Skeletal muscle tissue (tissue), 4 donors: Measurements from ENCODE around the gene DIP2C. TPM values are rescaled to one million over a fixed set of nuclear protein-coding genes. Genes with fewer than 3 reads are reported as not detected.

Experiments used
- H3K27ac ChIP-seq: one replicate; pipeline ENCODE4 v1.7.0; 2013; ENCODE audit warnings: mild to moderate bottlenecking, low read depth, low read length, inconsistent platforms
- H3K27me3 ChIP-seq, 3 donors: one replicate each; pipeline ENCODE4 v1.7.0; 2013; ENCODE audit warnings: low read length in 3 of 3; ENCODE audit not compliant: control insufficient read depth in 3 of 3, insufficient read depth in 3 of 3
- H3K36me3 ChIP-seq, 3 donors: one replicate each; pipeline ENCODE4 v1.7.0; 2013; ENCODE audit warnings: low read length in 3 of 3; ENCODE audit not compliant: control insufficient read depth in 3 of 3, insufficient read depth in 3 of 3
- H3K4me1 ChIP-seq, 3 donors: one replicate each; pipeline ENCODE4 v1.7.0; 2013; ENCODE audit warnings: low read length in 3 of 3, mild to moderate bottlenecking in 3 of 3; ENCODE audit not compliant: control insufficient read depth in 3 of 3, insufficient read depth in 3 of 3
- H3K4me3 ChIP-seq, 3 donors: one replicate each; pipeline ENCODE4 v1.7.0; 2013; ENCODE audit warnings: low read length in 3 of 3
- H3K9ac ChIP-seq, 3 donors: one replicate each; pipeline ENCODE4 v1.7.0; 2013; ENCODE audit warnings: low read length in 3 of 3, mild to moderate bottlenecking in 3 of 3, moderate library complexity in 2 of 3, low read depth in 1 of 3
- H3K9me3 ChIP-seq, 3 donors: one replicate each; pipeline ENCODE4 v1.7.0; 2013; ENCODE audit warnings: low read length in 3 of 3; ENCODE audit not compliant: control insufficient read depth in 3 of 3
- total RNA-seq: library from RNA; depleted of rRNA; stranded (reverse); fragments of >200 nt; gene quantifications from one replicate; pipeline ENCODE4 v1.2.3, GENCODE V29; 2014
- donor health status: Osteomylitis.

DIP2C gene
- total RNA-seq, 1 donor from 2014 or later, result 18.8 TPM

- no peaks in the 10 kb centered on the region for H3K9me3 ChIP-seq
- H3K9ac ChIP-seq, result no peak overlapping the region
- H3K36me3 ChIP-seq, result peaks cover 13 to 23% (median 19%) of the 10 kb centered on the region in 3 donors
These were observed 296.2 kb downstream of the DIP2C start for GRCh38 chr10:393106-393745.

GRCh38 chr10:392705-393037, 296.8 kb downstream of the DIP2C start:
- no peak overlapping the region for H3K9ac ChIP-seq
- no peak overlapping the region for H3K27ac ChIP-seq
- no peaks in the 10 kb centered on the region for H3K27me3 ChIP-seq
- no peaks in the 10 kb centered on the region for H3K9me3 ChIP-seq
- no peak overlapping the region for H3K4me3 ChIP-seq
- H3K4me1 ChIP-seq, result peaks cover 3 to 37% (median 28%) of the 10 kb centered on the region in 3 donors
- peaks cover 15 to 24% (median 24%) of the 10 kb centered on the region in 3 donors for H3K36me3 ChIP-seq

More at GRCh38 chr10:393106-393745, 296.2 kb downstream of the DIP2C start:
- H3K4me3 ChIP-seq, result no peak overlapping the region
- H3K27me3 ChIP-seq, result no peaks in the 10 kb centered on the region
- H3K4me1 ChIP-seq, result peaks cover 3 to 36% (median 28%) of the 10 kb centered on the region in 3 donors
- H3K27ac ChIP-seq, result no peak overlapping the region

GRCh38 chr10:391847-392704, 297.4 kb downstream of the DIP2C start:
- Histone ChIP-seq H3K9ac (no peak overlapping the region), H3K27me3 (no peaks in the 10 kb centered on the region), H3K4me1 (peaks cover 3 to 36% (median 26%) of the 10 kb centered on the region in 3 donors), H3K36me3 (peaks cover 17 to 26% (median 26%) of the 10 kb centered on the region in 3 donors), H3K4me3 (no peak overlapping the region), H3K27ac (no peak overlapping the region), H3K9me3 (no peaks in the 10 kb centered on the region)

- H3K4me3 ChIP-seq, result no peak overlapping the region
- H3K36me3 ChIP-seq, result peaks cover 25 to 33% (median 31%) of the 10 kb centered on the region in 3 donors
- H3K9ac ChIP-seq, result peak overlapping the region in 1 of 3 donors; percentile 8
- no peak overlapping the region for H3K27ac ChIP-seq
- peaks cover 3 to 29% (median 22%) of the 10 kb centered on the region in 3 donors for H3K4me1 ChIP-seq
- H3K27me3 ChIP-seq, result no peaks in the 10 kb centered on the region
- H3K9me3 ChIP-seq, result no peaks in the 10 kb centered on the region
These were observed 298.2 kb downstream of the DIP2C start for GRCh38 chr10:391305-391704.

GRCh38 chr10:390449-391100, 298.9 kb downstream of the DIP2C start:
- H3K9ac ChIP-seq, result peak overlapping the region in 1 of 3 donors; percentile 8
- H3K9me3 ChIP-seq, result no peaks in the 10 kb centered on the region
- no peak overlapping the region for H3K27ac ChIP-seq
- H3K27me3 ChIP-seq, result no peaks in the 10 kb centered on the region
- H3K4me1 ChIP-seq, result peaks cover 3 to 21% (median 18%) of the 10 kb centered on the region in 3 donors
- peaks cover 30 to 38% (median 34%) of the 10 kb centered on the region in 3 donors for H3K36me3 ChIP-seq
- H3K4me3 ChIP-seq, result no peak overlapping the region

GRCh38 chr10:389836-390448, 299.5 kb downstream of the DIP2C start:
- no peak overlapping the region for H3K9ac ChIP-seq
- H3K27me3 ChIP-seq, result no peaks in the 10 kb centered on the region
- peaks cover 28 to 39% (median 38%) of the 10 kb centered on the region in 3 donors for H3K36me3 ChIP-seq
- no peak overlapping the region for H3K27ac ChIP-seq
- H3K4me1 ChIP-seq, result peaks cover 3 to 19% (median 14%) of the 10 kb centered on the region in 3 donors
- no peak overlapping the region for H3K4me3 ChIP-seq
- H3K9me3 ChIP-seq, result no peaks in the 10 kb centered on the region

- no peak overlapping the region for H3K9ac ChIP-seq
- peaks cover 0 to 14% (median 9%) of the 10 kb centered on the region in 3 donors for H3K4me1 ChIP-seq
- no peak overlapping the region for H3K4me3 ChIP-seq
- peaks cover 34 to 43% (median 42%) of the 10 kb centered on the region in 3 donors for H3K36me3 ChIP-seq
- no peak overlapping the region for H3K27ac ChIP-seq
- no peaks in the 10 kb centered on the region for H3K27me3 ChIP-seq
- no peaks in the 10 kb centered on the region for H3K9me3 ChIP-seq
These were observed 300.1 kb downstream of the DIP2C start for GRCh38 chr10:389261-389790.

GRCh38 chr10:388661-389045, 300.8 kb downstream of the DIP2C start:
- Histone ChIP-seq H3K4me3 (no peak overlapping the region), H3K9ac (no peak overlapping the region), H3K36me3 (peaks cover 37 to 46% (median 44%) of the 10 kb centered on the region in 3 donors)

GRCh38 chr10:387909-388660, 301.4 kb downstream of the DIP2C start:
- no peak overlapping the region for H3K27ac ChIP-seq
- H3K4me1 ChIP-seq, result peaks cover 0 to 8% (median 7%) of the 10 kb centered on the region in 3 donors
- H3K36me3 ChIP-seq, result peaks cover 42 to 52% (median 44%) of the 10 kb centered on the region in 3 donors
- no peaks in the 10 kb centered on the region for H3K27me3 ChIP-seq
- no peak overlapping the region for H3K4me3 ChIP-seq
- no peaks in the 10 kb centered on the region for H3K9me3 ChIP-seq
- no peak overlapping the region for H3K9ac ChIP-seq

More at GRCh38 chr10:388661-389045, 300.8 kb downstream of the DIP2C start:
- Histone ChIP-seq H3K9me3 (no peaks in the 10 kb centered on the region), H3K27ac (no peak overlapping the region), H3K4me1 (peaks cover 0 to 8% (median 7%) of the 10 kb centered on the region in 3 donors), H3K27me3 (no peaks in the 10 kb centered on the region)
